Fibroblast of villous mesenchyme (primary cell): ENCODE data around the gene TANGO2. TPM values are rescaled to one million over a fixed set of nuclear protein-coding genes. Genes with fewer than 3 reads are reported as not detected.
A peak's percentile ranks its signal among the peaks of the same experiment; 100 is the strongest.

Experiments
- DNase-seq: peaks from one replicate; pipeline ENCODE4 v3.0.0-alpha.2; 2010; ENCODE audit warnings: low read depth
- H3K4me3 ChIP-seq: 2 replicates; pipeline ENCODE4 v1.5.1; 2011; ENCODE audit warnings: low read depth, mild to moderate bottlenecking, low read length
- CTCF ChIP-seq: IDR thresholded peaks from 2 replicates; pipeline ENCODE4 v1.5.1; 2012; ENCODE audit warnings: low read depth, mild to moderate bottlenecking, low read length; ENCODE audit not compliant: insufficient read depth
- total RNA-seq: library from RNA; depleted of rRNA; stranded (reverse); fragments of >200 nt; gene quantifications from 2 replicates; pipeline ENCODE4 v1.2.3, GENCODE V29; 2012

Gene TANGO2
- total RNA-seq, 1 donor, result 30.2 TPM

DNA sequence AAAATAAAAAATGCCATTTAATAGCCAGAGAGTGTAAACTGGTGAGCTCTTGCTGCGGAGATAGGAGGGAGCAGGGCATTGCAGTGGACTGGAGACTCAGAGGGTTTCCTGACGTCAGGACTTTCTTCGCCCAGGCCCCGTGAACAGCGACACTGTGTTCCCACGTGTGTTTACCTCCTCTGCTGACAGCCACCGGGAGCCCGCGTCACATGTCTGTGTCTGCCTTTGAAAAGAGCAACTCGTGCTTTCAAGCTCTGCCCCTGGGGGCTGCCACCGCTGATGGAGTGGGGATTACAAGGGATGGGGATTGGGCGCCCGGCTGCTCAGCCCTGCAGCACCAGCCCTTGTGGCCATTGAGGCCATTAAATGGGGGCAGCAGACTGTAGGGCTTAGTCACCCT is 3.3 kb downstream of the TANGO2 start:
- DNase-seq, result no peak
- no peak overlapping the region for H3K4me3 ChIP-seq
- no peak for TF ChIP-seq CTCF

DNA sequence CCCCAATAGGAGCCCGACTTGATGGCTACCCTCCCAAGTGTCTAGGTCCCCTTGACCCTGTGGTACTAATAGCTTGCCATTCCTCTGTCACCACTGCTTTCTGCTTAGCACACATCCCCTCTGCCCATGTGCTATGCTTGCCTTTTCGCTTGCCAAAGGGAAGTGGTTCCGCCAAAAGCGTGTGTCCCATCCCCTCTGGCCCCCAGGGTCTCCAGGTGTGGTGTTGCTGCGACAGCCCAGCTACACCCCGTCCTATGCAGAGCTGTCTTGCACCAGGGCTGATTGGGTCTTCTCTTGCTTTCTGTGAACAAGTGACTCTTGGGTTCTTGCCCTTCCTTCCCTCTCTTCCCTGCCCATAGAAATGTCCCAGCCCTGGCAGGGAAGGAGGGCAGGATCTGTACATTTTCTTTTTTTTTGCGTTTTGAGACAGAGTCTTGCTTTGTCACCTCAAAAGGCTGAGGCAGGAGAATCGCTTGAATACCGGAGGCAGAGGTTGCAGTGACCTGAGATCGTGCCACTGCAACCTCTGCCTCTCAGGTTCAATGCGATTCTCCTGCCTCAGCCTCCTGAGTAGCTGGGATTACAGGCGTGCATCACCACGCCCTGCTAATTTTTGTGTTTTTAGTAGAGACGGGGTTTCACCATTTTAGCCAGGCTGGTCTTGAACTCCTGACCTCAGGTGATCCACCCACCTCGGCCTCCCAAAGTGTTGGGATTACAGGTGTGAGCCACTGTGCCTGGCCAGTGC is 3.9 kb downstream of the TANGO2 start:
- no peak for DNase-seq
- TF ChIP-seq CTCF, result no peak
- H3K4me3 ChIP-seq, result no peak overlapping the region

DNA sequence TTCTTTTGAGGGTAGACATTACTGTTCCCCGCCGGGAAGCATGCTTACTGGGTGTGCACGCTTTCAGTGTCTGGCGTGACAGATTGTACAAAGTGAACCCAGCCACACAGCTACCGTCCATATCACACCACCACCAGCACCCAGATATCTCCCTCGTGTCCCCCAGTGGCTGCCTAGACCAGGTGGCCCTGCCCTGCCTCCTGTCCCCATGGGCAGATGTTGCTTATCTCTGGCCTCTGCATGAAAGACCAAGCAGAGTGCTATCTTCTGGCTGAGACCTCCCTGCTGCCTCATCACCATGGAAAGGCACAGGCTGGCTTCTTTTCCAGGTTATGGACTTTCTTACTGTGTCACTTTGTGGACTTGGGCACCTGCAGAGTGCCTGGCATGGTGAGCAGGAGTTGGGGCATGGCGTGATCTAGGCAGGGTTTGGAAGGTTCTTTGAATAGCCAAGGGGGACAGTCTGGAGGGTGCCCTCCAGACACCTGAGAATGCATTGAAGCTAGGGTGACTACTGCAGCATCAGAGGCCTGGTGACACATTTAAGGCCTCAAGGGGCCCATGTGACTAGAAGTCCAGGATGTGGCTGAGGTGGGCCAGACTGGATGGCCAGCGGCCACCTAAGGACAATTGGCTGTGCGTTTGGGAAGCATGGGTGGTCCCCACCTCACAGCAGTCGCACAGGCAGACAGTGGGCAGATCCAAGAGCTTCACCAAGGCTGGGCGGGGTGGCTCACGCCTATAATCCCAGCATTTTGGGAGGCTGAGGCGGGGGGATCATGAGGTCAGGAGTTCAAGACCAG is 4.7 kb downstream of the TANGO2 start:
- DNase-seq, result no peak
- no peak overlapping the region for H3K4me3 ChIP-seq
- TF ChIP-seq CTCF, result no peak

DNA sequence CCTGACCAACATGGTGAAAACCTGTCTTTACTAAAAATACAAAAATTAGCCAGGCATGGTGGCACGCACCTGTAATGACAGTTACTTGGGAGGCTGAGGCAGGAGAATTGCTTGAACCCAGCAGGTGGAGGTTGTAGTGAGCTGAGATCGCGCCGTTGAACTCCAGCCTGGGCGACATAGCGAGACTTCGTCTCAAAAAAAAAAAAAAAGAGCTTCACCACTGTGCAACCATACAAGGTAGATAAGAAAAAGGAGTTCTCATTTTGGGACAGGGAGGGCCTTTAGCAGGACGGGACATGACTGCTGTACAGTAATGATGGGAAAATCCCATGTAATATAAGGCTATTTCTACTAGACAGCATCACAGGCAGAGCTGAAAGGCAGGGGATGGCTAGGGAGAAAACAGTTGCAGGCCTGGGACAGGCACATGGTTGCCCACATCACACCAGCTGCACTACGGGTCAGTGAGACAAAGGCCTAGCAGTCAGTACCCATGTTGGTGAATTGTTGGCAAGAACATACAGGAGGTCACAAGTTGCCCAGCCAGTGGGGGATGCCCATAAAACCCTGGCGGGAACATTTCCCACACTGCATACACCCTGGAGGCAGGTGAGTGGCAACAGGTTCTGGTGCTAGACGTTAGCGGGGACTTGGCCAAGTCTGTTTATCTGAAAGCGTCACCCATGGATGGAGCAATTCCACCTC is 5.4 kb downstream of the TANGO2 start:
- no peak overlapping the region for H3K4me3 ChIP-seq
- no peak for DNase-seq
- TF ChIP-seq CTCF, result no peak

- H3K4me3 ChIP-seq, result no peak overlapping the region
- TF ChIP-seq CTCF, result no peak
Measured at GRCh38 chr22:20026996-20027601, 6.2 kb downstream of the TANGO2 start.

GRCh38 chr22:20027966-20028854 is 7.3 kb downstream of the TANGO2 start:
- no peak overlapping the region for H3K4me3 ChIP-seq
- peak; percentile 12 for DNase-seq
- TF ChIP-seq CTCF, result peak; percentile 42

More at GRCh38 chr22:20026996-20027601, 6.2 kb downstream of the TANGO2 start:
- DNase-seq, result no peak
